Embryonic facial prominence (tissue), 1 donor: ENCODE data around the gene NACAD.
"Not testable (repeated sequence)": the region's sequence is repeated elsewhere in the genome, so short reads cannot be mapped to it uniquely, and the experiment has no call there.

Source experiments
- DNase-seq: peaks from one replicate; pipeline ENCODE4 v3.0.0-alpha.2; 2016; ENCODE audit errors: extremely low spot score

Gene NACAD

DNA sequence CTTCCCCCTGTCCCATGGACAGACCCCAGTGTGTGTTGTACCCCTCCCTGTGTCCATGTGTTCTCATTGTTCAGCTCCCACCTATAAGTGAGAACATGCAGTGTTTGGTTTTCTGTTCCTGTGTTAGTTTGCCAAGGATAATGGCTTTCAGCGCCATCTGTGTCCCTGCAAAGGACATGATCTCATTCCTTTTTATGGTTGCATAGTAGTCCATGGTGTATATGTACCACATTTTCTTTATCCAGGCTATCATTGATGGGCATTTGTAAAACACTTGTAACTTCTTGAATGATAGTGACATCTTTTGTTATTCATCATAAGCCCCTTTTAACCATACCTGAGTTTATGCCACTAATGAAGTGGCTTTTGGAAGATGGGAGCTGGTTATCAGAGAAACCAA, 25.5 kb upstream of the NACAD start:
- not testable (repeated sequence) for DNase-seq

DNA sequence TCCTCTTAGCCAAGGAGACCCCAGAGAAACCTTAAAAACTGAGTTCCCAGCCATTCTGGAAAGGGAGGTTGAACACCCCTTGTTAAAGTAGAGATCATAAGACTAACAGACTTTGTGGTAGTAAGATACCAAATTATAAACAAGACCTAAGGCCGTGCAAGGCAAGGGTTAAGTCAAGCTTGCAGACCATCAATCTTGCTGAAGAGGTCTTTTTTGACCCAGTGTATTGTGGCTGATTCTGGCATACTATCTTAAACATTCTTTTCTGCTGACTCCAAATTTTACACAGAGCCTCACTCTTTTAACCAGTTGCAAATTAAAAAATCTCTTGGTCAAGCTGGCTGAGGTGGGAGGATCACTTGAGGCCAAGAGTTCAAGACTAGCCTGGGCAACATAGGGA, 23.9 kb upstream of the NACAD start:
- DNase-seq = no peak

GRCh38 chr7:45111298-45112223, 22.8 kb upstream of the NACAD start, which contains the start of gene TBRG4:
Gene TBRG4, minus strand, starts transcription at chr7:45111697. Its CDS starts 2,460 bp downstream, at chr7:45109237.
- peak; percentile 90 for DNase-seq

GRCh38 chr7:45108863-45109262, 20.1 kb upstream of the NACAD start:
- no peak for DNase-seq

- no peak for DNase-seq
These were observed 18.6 kb upstream of the NACAD start for GRCh38 chr7:45107356-45107755.

GRCh38 chr7:45106820-45107219, 18.1 kb upstream of the NACAD start:
- no peak for DNase-seq

DNA sequence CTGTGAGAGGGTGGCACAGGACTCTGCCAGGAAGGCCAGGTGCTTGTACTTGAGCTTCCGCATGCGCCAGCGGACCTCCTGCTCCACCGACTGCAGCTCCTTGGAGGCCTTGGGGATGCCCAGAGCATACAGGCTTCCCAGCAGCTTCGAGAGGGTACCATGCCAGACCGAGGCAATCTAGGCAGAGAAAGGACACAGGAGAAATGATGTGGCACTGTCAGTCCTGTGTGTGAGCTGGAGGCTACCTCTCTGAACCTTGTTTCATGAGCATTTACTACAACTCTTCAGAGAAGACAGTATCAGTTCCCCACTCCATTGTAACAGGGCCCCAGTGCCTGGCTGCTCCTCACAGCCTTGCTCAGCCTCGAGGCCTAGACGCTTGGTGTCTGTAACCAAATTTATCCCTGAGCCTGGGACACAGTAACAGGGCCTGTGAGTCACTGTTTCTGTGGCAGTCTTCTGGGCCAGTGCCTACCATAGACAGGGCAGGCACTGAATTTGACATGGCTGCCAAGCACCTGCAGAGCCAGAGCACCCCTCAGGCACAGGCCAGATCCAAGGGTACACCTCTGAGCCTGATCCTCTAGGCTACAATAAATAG, 16.9 kb upstream of the NACAD start:
- no peak for DNase-seq

DNA sequence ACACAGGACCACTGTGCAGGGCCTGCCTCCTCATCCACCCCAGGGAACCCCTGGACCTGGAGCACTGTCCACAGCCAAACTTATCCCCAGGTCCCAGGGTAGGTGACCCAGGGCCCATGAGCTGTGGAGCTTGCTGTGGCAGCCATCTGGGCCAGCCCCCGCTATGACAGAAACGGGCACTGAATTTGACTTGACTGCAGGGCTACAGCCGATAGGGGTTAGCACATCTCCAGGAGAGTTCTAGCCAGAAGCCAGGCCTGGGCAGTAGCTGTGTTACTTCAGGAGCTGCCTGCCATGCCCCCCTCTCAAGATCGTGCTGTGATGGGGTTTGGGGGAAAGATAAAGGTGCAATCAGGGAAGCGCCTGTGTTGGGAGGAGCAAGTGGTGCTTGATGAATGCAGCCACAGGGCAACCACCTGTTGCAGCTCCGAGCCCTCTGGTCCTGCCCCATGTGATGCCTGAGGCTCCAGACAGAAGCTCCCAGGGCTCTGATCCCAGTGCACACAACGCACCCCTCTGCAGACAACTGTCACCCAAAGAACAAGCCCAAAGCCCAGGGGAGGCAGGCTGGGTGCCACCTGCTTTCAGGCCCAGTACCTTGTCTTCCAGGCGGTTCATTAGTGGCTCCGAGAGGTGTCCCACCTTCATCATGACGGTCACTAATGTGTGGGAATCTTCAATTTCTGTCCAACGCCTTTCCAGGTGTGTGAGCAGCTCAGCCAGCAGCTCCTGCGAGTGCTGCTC, 16.2 kb upstream of the NACAD start:
- no peak for DNase-seq

- DNase-seq = no peak
These were observed 15.4 kb upstream of the NACAD start for GRCh38 chr7:45103958-45104843.

DNA sequence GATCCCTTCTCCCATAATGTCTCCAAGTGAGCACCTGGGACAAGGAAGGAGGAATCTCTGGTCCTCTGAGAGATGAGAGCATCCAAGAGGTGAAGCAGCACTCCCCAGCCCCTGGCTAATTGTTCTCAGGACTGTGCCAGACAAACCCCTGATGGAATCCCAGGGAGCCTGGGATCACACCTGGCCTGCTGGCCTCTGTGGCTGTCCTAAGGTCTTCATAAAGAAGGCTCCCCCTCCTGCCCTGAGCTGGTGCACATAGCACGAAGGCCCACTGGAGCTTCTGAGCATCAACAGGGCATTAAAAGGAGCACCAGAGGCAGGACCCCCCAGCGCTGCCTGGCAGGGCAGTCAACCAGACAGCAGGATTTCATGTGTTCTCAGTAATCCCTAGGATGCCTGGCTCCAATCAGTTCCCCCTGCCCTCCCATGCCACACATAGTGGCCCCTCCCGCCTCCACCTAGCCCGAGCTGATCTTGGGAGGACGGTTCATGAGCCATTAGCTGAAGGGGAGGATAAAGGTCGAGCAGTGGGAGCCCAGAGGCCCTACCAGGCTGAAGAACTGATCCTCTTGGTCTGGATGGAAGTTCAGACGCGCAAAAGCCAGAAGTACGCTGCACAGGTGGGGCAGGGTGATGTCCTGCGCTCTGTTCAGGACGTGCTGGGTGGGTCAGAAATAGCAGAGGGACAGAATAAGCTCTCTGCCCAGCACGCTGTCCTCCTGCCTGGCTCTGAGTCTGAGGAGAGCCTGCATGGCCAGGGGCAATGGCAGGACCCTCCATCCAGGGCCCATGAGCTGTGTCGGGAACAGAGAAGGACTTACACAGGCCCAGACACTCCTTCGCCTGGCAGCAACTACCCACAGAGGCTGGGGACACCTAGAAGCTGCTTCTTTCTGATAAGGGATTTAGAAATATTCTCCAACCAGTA, 14.3 kb upstream of the NACAD start:
- DNase-seq = no peak

GRCh38 chr7:45101748-45102147, 13.0 kb upstream of the NACAD start:
- no peak for DNase-seq

GRCh38 chr7:45100761-45101480, 12.2 kb upstream of the NACAD start:
- no peak for DNase-seq

DNA sequence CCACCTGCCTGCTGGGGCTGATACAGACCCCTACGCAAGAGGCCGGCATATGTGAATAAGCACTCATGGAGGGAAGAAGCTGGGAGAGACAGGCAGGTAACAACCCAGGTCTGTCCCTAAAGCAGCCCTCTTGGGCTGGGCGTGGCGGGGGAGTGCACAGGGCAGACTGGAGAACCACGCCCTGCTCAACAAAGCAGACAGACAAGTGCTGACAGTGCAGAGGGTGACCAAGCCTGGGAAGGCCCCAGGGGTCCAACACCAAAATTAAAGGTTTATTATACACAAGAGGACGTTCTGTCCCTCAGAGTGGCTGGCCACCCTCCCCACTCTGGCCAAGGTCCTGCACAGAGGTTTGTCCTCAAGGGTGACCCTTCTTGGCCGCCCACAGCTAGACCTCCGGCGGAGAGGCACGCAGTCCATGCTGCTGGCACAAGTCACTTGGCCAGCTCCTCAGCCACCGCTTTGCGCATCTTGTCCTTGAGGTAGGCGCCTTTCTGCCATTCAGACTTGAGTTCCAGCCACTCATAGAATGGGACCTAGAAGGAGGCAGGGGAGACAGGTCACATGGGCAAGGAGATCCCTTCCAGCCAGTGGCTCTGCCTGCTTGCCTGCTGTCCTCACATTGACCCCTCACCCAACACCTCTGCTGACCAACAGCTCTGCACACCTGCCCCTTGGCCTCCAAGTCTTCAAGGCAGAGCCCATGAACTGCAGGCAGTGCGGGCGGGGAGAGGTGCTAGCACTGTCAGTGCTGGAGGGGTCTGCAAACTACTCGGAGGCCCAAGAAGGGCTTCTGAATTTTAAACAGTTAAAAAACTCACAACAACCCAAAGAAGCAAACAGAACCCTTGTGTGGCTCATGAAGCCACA, 11.4 kb upstream of the NACAD start:
- no peak for DNase-seq

DNA sequence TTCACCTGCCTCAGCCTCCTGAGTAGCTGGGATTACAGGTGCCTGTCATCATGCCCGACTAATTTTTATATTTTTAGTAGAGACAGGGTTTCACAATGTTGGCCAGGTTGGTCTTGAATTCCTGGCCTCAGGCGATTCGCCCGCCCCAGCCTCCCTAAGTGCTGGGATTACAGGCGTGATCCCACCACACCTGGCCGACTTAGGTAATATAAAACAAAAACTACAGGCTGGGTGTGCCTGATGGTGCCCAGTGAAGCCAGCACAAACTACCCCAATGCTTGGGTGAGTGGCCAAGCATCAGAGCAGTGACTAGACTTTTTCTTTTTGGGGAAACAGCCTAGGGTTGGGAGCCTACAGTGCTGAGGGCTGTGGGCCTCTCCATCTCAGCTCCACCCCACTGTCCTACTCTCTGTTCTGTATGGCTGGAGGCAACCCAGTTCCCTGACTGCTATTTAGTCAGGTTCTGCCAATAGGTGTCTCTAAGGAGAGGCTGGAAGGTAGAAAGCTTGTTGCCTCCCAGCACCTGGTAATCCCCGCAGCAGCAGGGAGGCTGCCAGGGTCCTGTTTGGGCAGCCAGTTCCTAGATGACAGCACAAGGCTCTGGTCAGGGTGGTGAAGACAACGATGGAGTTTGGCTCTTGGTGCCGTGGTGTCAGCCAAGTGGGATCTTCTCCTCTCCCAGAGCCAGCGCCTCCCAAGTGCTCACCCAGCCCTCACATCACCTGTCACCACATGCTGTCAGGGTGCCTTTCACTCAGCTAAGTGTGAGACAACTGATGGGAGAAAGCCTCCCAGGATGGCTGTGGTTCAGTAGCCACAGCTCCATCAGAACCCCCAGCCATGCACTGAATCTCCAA, 10.4 kb upstream of the NACAD start:
- DNase-seq = no peak

DNA sequence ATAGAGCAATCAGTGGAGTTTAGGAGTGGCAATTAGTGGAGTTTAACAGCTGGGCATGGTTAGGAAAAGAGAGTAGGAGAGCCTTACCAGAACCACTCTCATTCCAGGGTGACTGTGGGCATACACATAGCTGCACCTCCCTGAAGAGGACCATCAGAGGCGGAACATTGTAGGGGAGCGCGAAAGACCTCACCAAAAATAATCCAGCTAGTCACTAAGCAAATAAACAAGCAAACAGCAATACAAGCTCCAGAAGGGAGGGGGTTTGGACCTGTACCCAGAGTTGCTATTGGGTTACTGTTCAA, 4.1 kb upstream of the NACAD start:
- DNase-seq = no peak

DNA sequence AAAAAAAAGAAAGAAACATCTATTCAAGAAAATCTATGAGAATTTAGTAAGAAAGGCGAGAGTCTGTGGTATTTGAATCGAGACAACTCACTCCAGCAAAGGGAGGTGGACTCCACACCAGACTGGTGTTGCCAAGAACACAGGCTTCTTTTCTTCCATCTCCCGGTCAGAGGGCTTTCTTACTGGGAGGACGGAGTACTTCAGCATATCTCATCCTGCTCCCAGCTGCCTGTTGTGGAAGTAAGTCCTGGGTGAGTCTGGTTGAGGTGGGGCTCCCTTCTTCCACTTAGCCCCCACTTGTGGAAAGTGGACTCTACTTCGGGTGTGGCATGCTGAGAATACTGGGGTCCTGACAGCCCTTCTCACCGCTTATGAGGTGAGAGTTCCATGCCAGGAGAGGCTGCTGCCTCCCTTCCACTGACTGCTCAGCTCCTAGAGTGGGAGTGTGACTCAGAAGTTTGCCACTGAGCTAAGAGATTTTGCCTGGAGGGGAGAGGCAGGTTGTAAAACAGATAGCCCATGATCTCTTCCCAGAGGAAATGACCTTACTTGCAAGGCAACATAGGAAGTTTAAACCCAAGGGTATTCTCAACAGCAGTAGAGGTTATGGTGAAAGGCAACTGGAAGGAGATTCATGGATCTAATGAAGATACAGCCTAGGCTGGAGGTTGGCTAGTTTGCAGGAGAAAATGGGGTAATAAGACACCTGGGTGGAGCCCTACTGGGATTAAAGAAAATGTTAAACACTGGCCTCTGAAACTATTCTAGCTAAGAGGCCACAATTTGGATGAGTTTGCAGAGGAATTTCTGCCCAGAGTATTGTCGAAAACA, 3.5 kb upstream of the NACAD start:
- DNase-seq = no peak

DNA sequence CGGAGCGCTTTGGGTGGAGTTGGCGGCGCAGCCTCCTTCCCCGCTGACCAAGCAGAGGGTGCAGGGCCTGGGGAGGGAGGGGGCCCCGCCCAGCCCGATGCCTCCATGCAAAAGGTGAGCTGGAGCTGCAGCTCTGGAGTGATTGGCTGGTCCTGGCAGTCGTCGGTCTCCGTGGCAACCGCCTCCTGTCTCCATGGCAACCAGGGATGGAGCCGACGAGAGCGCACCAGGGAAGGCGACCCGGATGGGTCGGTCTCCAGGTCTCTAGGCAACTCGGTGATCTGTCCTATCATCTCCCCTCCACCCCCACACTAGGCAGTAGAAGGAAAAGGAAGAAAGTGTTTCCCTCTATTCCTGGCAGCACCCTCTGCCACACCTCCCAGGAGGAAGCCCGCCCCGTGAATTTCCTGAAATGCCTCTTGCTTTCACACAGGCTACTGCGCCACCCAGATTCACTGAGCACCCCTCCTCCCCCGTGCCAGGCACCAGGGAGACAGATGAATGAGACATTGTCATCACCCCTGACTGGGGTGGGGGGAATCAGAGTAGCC, 647 bp upstream of the NACAD start:
- DNase-seq = peak; percentile 27
